Measurements from ENCODE around the gene CENPF. TPM values are rescaled to one million over a fixed set of nuclear protein-coding genes. Genes with fewer than 3 reads are reported as not detected.
A peak's percentile ranks its signal among the peaks of the same experiment; 100 is the strongest.

Gene CENPF
- total RNA-seq, 1 experiment from 2014 or later, result 113 TPM

DNA sequence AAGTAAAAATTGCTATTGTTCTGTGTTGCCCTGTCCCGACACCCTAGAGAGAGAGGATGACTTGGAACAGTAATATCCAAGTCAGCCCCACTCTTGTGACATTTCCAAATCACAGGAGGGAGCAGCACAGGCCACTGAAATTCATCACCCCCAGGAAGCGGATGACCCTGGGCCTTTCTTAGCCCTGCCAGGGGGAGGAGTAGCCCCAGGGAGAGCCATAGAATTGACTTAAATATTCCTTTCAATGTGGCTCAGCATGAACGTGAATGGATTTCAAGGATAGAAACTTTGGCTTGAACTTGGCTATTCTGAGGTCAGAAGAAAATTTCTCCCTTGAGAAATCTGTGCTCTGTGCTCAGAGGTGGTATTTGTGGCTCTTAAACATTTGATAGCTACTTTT is 80.6 kb downstream of the CENPF start:
- no peaks in the 10 kb centered on the region for H3K79me1 ChIP-seq (ENCODE audit: insufficient read depth, low read depth, low read length, poor library complexity, severe bottlenecking)
- H2BK120ac ChIP-seq (ENCODE audit: low read depth, low read length, poor library complexity, severe bottlenecking), result no peak overlapping the region
- no peaks in the 10 kb centered on the region for H3K9me3 ChIP-seq (ENCODE audit: control insufficient read depth, low read depth, low read length)
- no peak overlapping the region for H3K4me3 Mint-ChIP-seq
- H3K9me3 Mint-ChIP-seq, result no peaks in the 10 kb centered on the region
- no peaks in the 10 kb centered on the region for H3K79me2 ChIP-seq (ENCODE audit: insufficient read depth, low read length)
- H2BK5ac ChIP-seq (ENCODE audit: insufficient read length, low read length), result no peak overlapping the region
- no peak overlapping the region for H3K4me2 ChIP-seq (ENCODE audit: insufficient read depth, insufficient read length, low read length)
- H4K8ac ChIP-seq (replicated peaks; ENCODE audit: insufficient read length, low read depth, low read length), result no peak overlapping the region
- no peak overlapping the region for H2AK5ac ChIP-seq (ENCODE audit: insufficient read length, low read length)
- H3K4me1 ChIP-seq (ENCODE audit: insufficient read depth, low read length), result peaks cover 4% of the 10 kb centered on the region; the same call in 1 of the 2 replicates
- no peak overlapping the region for H3T11ph ChIP-seq (ENCODE audit: low read length)
- H2BK20ac ChIP-seq (ENCODE audit: low read depth, low read length, poor library complexity, severe bottlenecking), result no peak overlapping the region
- no peak overlapping the region for H2BK12ac ChIP-seq (ENCODE audit: insufficient read length, low read depth, low read length)
- H3K27me3 Mint-ChIP-seq (ENCODE audit: low read depth), result no peaks in the 10 kb centered on the region; the same call in none of the 2 replicates
- WGBS (ENCODE audit: extremely low coverage, insufficient read length, low lambda C conversion rate), result no CpG with 5 or more reads among the region's 3 CpGs
- no peak overlapping the region for H3K14ac ChIP-seq (ENCODE audit: insufficient read depth, low read length)
- H3K27ac Mint-ChIP-seq, result peak overlapping the region in 1 of 3 experiments; percentile 21; a peak in 1 of 7 replicates
- H3K4ac ChIP-seq (ENCODE audit: low read depth, low read length), result no peak overlapping the region
- H3K56ac ChIP-seq (ENCODE audit: insufficient read length, low read depth, low read length), result no peak overlapping the region
- no peaks in the 10 kb centered on the region for H3K23me2 ChIP-seq (ENCODE audit: insufficient read length, low read depth, low read length, poor library complexity, severe bottlenecking)
- H3K27ac ChIP-seq (ENCODE audit: insufficient read length, low read depth, low read length), result no peak overlapping the region
- TF ChIP-seq, protein P1, sequence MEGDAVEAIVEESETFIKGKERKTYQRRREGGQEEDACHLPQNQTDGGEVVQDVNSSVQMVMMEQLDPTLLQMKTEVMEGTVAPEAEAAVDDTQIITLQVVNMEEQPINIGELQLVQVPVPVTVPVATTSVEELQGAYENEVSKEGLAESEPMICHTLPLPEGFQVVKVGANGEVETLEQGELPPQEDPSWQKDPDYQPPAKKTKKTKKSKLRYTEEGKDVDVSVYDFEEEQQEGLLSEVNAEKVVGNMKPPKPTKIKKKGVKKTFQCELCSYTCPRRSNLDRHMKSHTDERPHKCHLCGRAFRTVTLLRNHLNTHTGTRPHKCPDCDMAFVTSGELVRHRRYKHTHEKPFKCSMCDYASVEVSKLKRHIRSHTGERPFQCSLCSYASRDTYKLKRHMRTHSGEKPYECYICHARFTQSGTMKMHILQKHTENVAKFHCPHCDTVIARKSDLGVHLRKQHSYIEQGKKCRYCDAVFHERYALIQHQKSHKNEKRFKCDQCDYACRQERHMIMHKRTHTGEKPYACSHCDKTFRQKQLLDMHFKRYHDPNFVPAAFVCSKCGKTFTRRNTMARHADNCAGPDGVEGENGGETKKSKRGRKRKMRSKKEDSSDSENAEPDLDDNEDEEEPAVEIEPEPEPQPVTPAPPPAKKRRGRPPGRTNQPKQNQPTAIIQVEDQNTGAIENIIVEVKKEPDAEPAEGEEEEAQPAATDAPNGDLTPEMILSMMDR (conservative IDR thresholded peaks at IDR 0.05), result peak; percentile 19; the same call in 1 of the 3 replicates
- H3K36me3 Mint-ChIP-seq (ENCODE audit: insufficient read depth in 1 of 3, low read depth in 3 of 3), result 0 out of 7 replicates have a peak, but pooled peaks cover 0 to 2% (median 0%) of the 10 kb centered on the region in 3 experiments
- no peaks in the 10 kb centered on the region for H3K27me3 ChIP-seq (ENCODE audit: insufficient read depth, low read length)
- H4K20me1 ChIP-seq (ENCODE audit: control insufficient read depth, insufficient read depth, insufficient read length), result no peaks in the 10 kb centered on the region
- H4K91ac ChIP-seq (ENCODE audit: insufficient read length, low read depth, low read length), result no peak overlapping the region
- H3K23ac ChIP-seq (ENCODE audit: insufficient read length, low read depth, low read length), result no peak overlapping the region
- no peak overlapping the region for H2BK15ac ChIP-seq (ENCODE audit: low read depth, low read length)
- H3K9ac ChIP-seq (ENCODE audit: extremely low read depth, insufficient read length, low read length), result no peak overlapping the region
- peaks cover 15 to 22% of the 10 kb centered on the region in 2 experiments for H3K4me1 Mint-ChIP-seq
- no peak overlapping the region for H3K18ac ChIP-seq (ENCODE audit: insufficient read length, low read depth, low read length)
- DNase-seq, result peak; percentile 72
- H4K5ac ChIP-seq (ENCODE audit: insufficient read length, low read depth, low read length), result no peak overlapping the region
- no peak overlapping the region for H2AFZ ChIP-seq (ENCODE audit: low read length)

Data from H9 (cell line).